CD8-positive, alpha-beta memory T cell (primary cell): ENCODE data around the gene IL18BP. TPM values are rescaled to one million over a fixed set of nuclear protein-coding genes. Genes with fewer than 3 reads are reported as not detected.

Source experiments
- CTCF ChIA-PET: fragments of 350-600 bp; sonication (Branson Sonifier 250); formaldehyde crosslinking; loops from one replicate; lab custom pipeline; 2021; ENCODE audit warnings: antibody characterized with exemption; lab: Charles Lee
- POLR2A ChIA-PET: fragments of 350-600 bp; sonication (Branson Sonifier 250); formaldehyde crosslinking; loops from one replicate; lab custom pipeline; 2021; ENCODE audit warnings: antibody characterized with exemption; lab: Charles Lee
- DNase-seq, 5 donors: peaks; one replicate each; pipeline versions ENCODE4 v3.0.0 to v3.0.0-alpha.2; 2020 to 2022; ENCODE audit warnings: mixed read lengths in 1 of 5
- H3K27ac ChIP-seq: one replicate; pipeline ENCODE4 v1.7.0; 2013; ENCODE audit warnings: low read depth, mild to moderate bottlenecking, low read length, moderate library complexity
- H3K27me3 ChIP-seq: 2 replicates; pipeline ENCODE4 v1.7.0; 2013; ENCODE audit warnings: low read length, mild to moderate bottlenecking; ENCODE audit not compliant: insufficient read depth, poor library complexity, severe bottlenecking
- H3K36me3 ChIP-seq: 2 replicates; pipeline ENCODE4 v1.7.0; 2013; ENCODE audit warnings: mild to moderate bottlenecking, low read length, moderate library complexity; ENCODE audit not compliant: insufficient read depth
- H3K4me1 ChIP-seq: 2 replicates; pipeline ENCODE4 v1.7.0; 2013; ENCODE audit warnings: mild to moderate bottlenecking, low read length, moderate library complexity; ENCODE audit not compliant: insufficient read depth
- H3K4me3 ChIP-seq: 2 replicates; pipeline ENCODE4 v1.7.0; 2013; ENCODE audit warnings: mild to moderate bottlenecking, low read length
- H3K9me3 ChIP-seq: 2 replicates; pipeline ENCODE4 v1.7.0; 2013; ENCODE audit warnings: mild to moderate bottlenecking, low read length
- H3K27ac Mint-ChIP-seq, 8 donors: one replicate each; pipeline ENCODE4 v1.8.0; 2020 to 2021; ENCODE audit warnings: mixed read lengths in 8 of 8, mild to moderate bottlenecking in 6 of 8, inconsistent platforms in 3 of 8, moderate library complexity in 3 of 8
- H3K27me3 Mint-ChIP-seq, 2 donors: one replicate each; pipeline ENCODE4 v1.8.0; 2020 to 2021; ENCODE audit warnings: mixed read lengths in 2 of 2, mild to moderate bottlenecking in 1 of 2, moderate library complexity in 1 of 2
- H3K36me3 Mint-ChIP-seq, 3 donors: one replicate each; pipeline ENCODE4 v1.8.0; 2020 to 2021; ENCODE audit warnings: mixed read lengths in 3 of 3, inconsistent platforms in 1 of 3, mild to moderate bottlenecking in 1 of 3
- H3K4me1 Mint-ChIP-seq, 3 donors: one replicate each; pipeline ENCODE4 v1.8.0; 2020 to 2021; ENCODE audit warnings: mixed read lengths in 3 of 3, inconsistent platforms in 1 of 3, mild to moderate bottlenecking in 1 of 3
- H3K4me3 Mint-ChIP-seq, 7 donors: one replicate each; pipeline ENCODE4 v1.8.0; 2020 to 2021; ENCODE audit warnings: mixed read lengths in 7 of 7, mild to moderate bottlenecking in 6 of 7, moderate library complexity in 4 of 7, inconsistent platforms in 2 of 7
- H3K9me3 Mint-ChIP-seq, 5 donors: one replicate each; pipeline ENCODE4 v1.8.0; 2020 to 2022; ENCODE audit warnings: mixed read lengths in 5 of 5, mild to moderate bottlenecking in 3 of 5, moderate library complexity in 2 of 5, inconsistent platforms in 1 of 5
- polyA plus RNA-seq: library from polyadenylated mRNA; unstranded; fragments of 300-500 nt; fragmentation: Illumina TruSeq; gene quantifications from one replicate; pipeline ENCODE4 v1.2.3, GENCODE V29; 2021
- total RNA-seq, 2 experiments: library from RNA; stranded (reverse); gene quantifications; one replicate each; pipeline ENCODE4 v1.2.3, GENCODE V29; 2021

The IL18BP gene
- total and polyA plus RNA-seq, 3 experiments from 2014 or later = 8.5 to 21.8 (median 9.5) TPM

- Mint-ChIP-seq H3K4me1 (no peaks in the 10 kb centered on the region), H3K27ac (peak overlapping the region in 2 of 8 donors; percentile 68 to 81), H3K27me3 (no peaks in the 10 kb centered on the region), H3K36me3 (peaks cover 3 to 50% (median 16%) of the 10 kb centered on the region in 3 donors), H3K4me3 (no peak overlapping the region), H3K9me3 (no peaks in the 10 kb centered on the region)
- H3K27ac ChIP-seq = no peak overlapping the region
- no peak for DNase-seq
- ChIA-PET POLR2A (no interaction called here), CTCF (interaction anchor here (1.8 kb wide), 1 partner anchor 10 kb away, joined by 7 read pairs; no protein-coding TSS in a partner anchor)
- H3K27me3 ChIP-seq = no peaks in the 10 kb centered on the region
- H3K36me3 ChIP-seq = peaks cover 29% of the 10 kb centered on the region
- no peaks in the 10 kb centered on the region for H3K4me1 ChIP-seq
- no peaks in the 10 kb centered on the region for H3K9me3 ChIP-seq
- no peak overlapping the region for H3K4me3 ChIP-seq
Measured at GRCh38 chr11:71988050-71988449, 10.7 kb upstream of the IL18BP start.

GRCh38 chr11:71990701-71991100 is 8.0 kb upstream of the IL18BP start:
- Histone ChIP-seq H3K4me3 (no peak overlapping the region), H3K36me3 (peaks cover 18% of the 10 kb centered on the region), H3K4me1 (no peaks in the 10 kb centered on the region), H3K27ac (no peak overlapping the region), H3K27me3 (no peaks in the 10 kb centered on the region), H3K9me3 (no peaks in the 10 kb centered on the region)
- DNase-seq = no peak
- Mint-ChIP-seq H3K9me3 (no peaks in the 10 kb centered on the region), H3K36me3 (peaks cover 0 to 39% (median 18%) of the 10 kb centered on the region in 3 donors), H3K4me1 (no peaks in the 10 kb centered on the region), H3K4me3 (no peak overlapping the region), H3K27ac (peak overlapping the region in 1 of 8 donors; percentile 27), H3K27me3 (no peaks in the 10 kb centered on the region)
- ChIA-PET POLR2A (interaction anchor here (0.7 kb wide), 1 partner anchor 76 kb away, joined by 3 read pairs; no protein-coding TSS in a partner anchor), CTCF (no interaction called here)

GRCh38 chr11:71991494-71991893 is 7.2 kb upstream of the IL18BP start:
- ChIA-PET CTCF (interaction anchor here (1.3 kb wide), 1 partner anchor 152 kb away, joined by 3 read pairs; no protein-coding TSS in a partner anchor), POLR2A (interaction anchor here (0.7 kb wide), 1 partner anchor 76 kb away, joined by 3 read pairs; no protein-coding TSS in a partner anchor)
- peak overlapping the region in 2 of 8 donors; percentile 4 to 64 for H3K27ac Mint-ChIP-seq
- H3K9me3 Mint-ChIP-seq = no peaks in the 10 kb centered on the region
- DNase-seq = no peak
- H3K4me1 Mint-ChIP-seq = no peaks in the 10 kb centered on the region
- H3K36me3 Mint-ChIP-seq = peaks cover 0 to 36% (median 13%) of the 10 kb centered on the region in 3 donors
- no peak overlapping the region for H3K4me3 ChIP-seq
- peaks cover 18% of the 10 kb centered on the region for H3K36me3 ChIP-seq
- no peaks in the 10 kb centered on the region for H3K27me3 ChIP-seq
- no peak overlapping the region for H3K4me3 Mint-ChIP-seq
- H3K9me3 ChIP-seq = no peaks in the 10 kb centered on the region
- H3K4me1 ChIP-seq = no peaks in the 10 kb centered on the region
- H3K27ac ChIP-seq = no peak overlapping the region
- no peaks in the 10 kb centered on the region for H3K27me3 Mint-ChIP-seq

- Mint-ChIP-seq H3K27me3 (peaks cover 0 to 2% of the 10 kb centered on the region in 2 donors), H3K36me3 (peaks cover 0 to 31% (median 13%) of the 10 kb centered on the region in 3 donors), H3K4me1 (no peaks in the 10 kb centered on the region), H3K27ac (peak overlapping the region in 5 of 8 donors; percentile 4 to 64 (median 26)), H3K9me3 (no peaks in the 10 kb centered on the region), H3K4me3 (no peak overlapping the region)
- Histone ChIP-seq H3K4me1 (no peaks in the 10 kb centered on the region), H3K4me3 (no peak overlapping the region), H3K27me3 (no peaks in the 10 kb centered on the region), H3K36me3 (peaks cover 18% of the 10 kb centered on the region), H3K27ac (no peak overlapping the region), H3K9me3 (no peaks in the 10 kb centered on the region)
- POLR2A ChIA-PET = no interaction called here
- CTCF ChIA-PET = interaction anchor here (1.3 kb wide), 1 partner anchor 151 kb away, joined by 3 read pairs; no protein-coding TSS in a partner anchor
- DNase-seq = no peak
Measured at GRCh38 chr11:71992136-71992730, 6.5 kb upstream of the IL18BP start.

GRCh38 chr11:71994786-71995185 is 3.9 kb upstream of the IL18BP start:
- H3K9me3 Mint-ChIP-seq = no peaks in the 10 kb centered on the region
- CTCF ChIA-PET = interaction anchor here (0.8 kb wide), 1 partner anchor 31 kb away, joined by 3 read pairs; no protein-coding TSS in a partner anchor
- no peaks in the 10 kb centered on the region for H3K27me3 ChIP-seq
- no peak overlapping the region for H3K27ac ChIP-seq
- no peak overlapping the region for H3K27ac Mint-ChIP-seq
- peaks cover 0 to 3% of the 10 kb centered on the region in 2 donors for H3K27me3 Mint-ChIP-seq
- no peak overlapping the region for H3K4me3 Mint-ChIP-seq
- peaks cover 9% of the 10 kb centered on the region for H3K36me3 ChIP-seq
- no peaks in the 10 kb centered on the region for H3K9me3 ChIP-seq
- DNase-seq = no peak
- H3K4me3 ChIP-seq = no peak overlapping the region
- peaks cover 18 to 19% (median 19%) of the 10 kb centered on the region in 3 donors for H3K4me1 Mint-ChIP-seq
- POLR2A ChIA-PET = no interaction called here
- H3K4me1 ChIP-seq = peaks cover 18% of the 10 kb centered on the region
- peaks cover 0 to 21% (median 13%) of the 10 kb centered on the region in 3 donors for H3K36me3 Mint-ChIP-seq

GRCh38 chr11:71995726-71996291 is 2.9 kb upstream of the IL18BP start:
- Mint-ChIP-seq H3K27ac (peak overlapping the region in 2 of 8 donors; percentile 27 to 85), H3K27me3 (peaks cover 0 to 3% of the 10 kb centered on the region in 2 donors), H3K9me3 (no peaks in the 10 kb centered on the region), H3K4me3 (no peak overlapping the region), H3K36me3 (peaks cover 0 to 22% (median 10%) of the 10 kb centered on the region in 3 donors), H3K4me1 (peaks cover 19 to 29% (median 22%) of the 10 kb centered on the region in 3 donors)
- no peak overlapping the region for H3K4me3 ChIP-seq
- no peaks in the 10 kb centered on the region for H3K9me3 ChIP-seq
- H3K27ac ChIP-seq = peak overlapping the region; percentile 39
- POLR2A ChIA-PET = no interaction called here
- peaks cover 2% of the 10 kb centered on the region for H3K36me3 ChIP-seq
- no peaks in the 10 kb centered on the region for H3K27me3 ChIP-seq
- no peak for DNase-seq
- H3K4me1 ChIP-seq = peaks cover 25% of the 10 kb centered on the region
- CTCF ChIA-PET = interaction anchor here (1.3 kb wide), 1 partner anchor 16 kb away, joined by 3 read pairs; no protein-coding TSS in a partner anchor

GRCh38 chr11:71996517-71996916 is 2.2 kb upstream of the IL18BP start:
- peaks cover 25% of the 10 kb centered on the region for H3K4me1 ChIP-seq

More at GRCh38 chr11:71996517-71996916, 2.2 kb upstream of the IL18BP start:
- no peak overlapping the region for H3K4me3 Mint-ChIP-seq
- no peaks in the 10 kb centered on the region for H3K36me3 ChIP-seq
- H3K36me3 Mint-ChIP-seq = peaks cover 0 to 23% (median 8%) of the 10 kb centered on the region in 3 donors
- DNase-seq = no peak
- H3K4me1 Mint-ChIP-seq = peaks cover 19 to 35% (median 22%) of the 10 kb centered on the region in 3 donors
- peak overlapping the region in 2 of 8 donors; percentile 52 to 72 for H3K27ac Mint-ChIP-seq
- H3K27ac ChIP-seq = no peak overlapping the region
- ChIA-PET POLR2A (no interaction called here), CTCF (interaction anchor here (1.3 kb wide), 1 partner anchor 17 kb away, joined by 3 read pairs; no protein-coding TSS in a partner anchor)
- no peak overlapping the region for H3K4me3 ChIP-seq
- no peaks in the 10 kb centered on the region for H3K9me3 ChIP-seq
- H3K27me3 Mint-ChIP-seq = peaks cover 0 to 3% of the 10 kb centered on the region in 2 donors
- H3K27me3 ChIP-seq = no peaks in the 10 kb centered on the region
- no peaks in the 10 kb centered on the region for H3K9me3 Mint-ChIP-seq
